Activated T-helper 1 cell treated with Interleukin-2 at 50 U/mL for 16 hours (primary cell): ENCODE results near the gene HNRNPL.
"Not testable (repeated sequence)": the region's sequence is repeated elsewhere in the genome, so short reads cannot be mapped to it uniquely, and the experiment has no call there.

Experiments
- DNase-seq: peaks from one replicate; pipeline ENCODE4 v3.0.0-alpha.2; 2020; ENCODE audit warnings: low read depth

HNRNPL gene

GRCh38 chr19:38829203-38829602 is 20.6 kb downstream of the HNRNPL start:
- not testable (repeated sequence) for DNase-seq

GRCh38 chr19:38826856-38827551 is 22.8 kb downstream of the HNRNPL start:
- DNase-seq: no peak

- not testable (repeated sequence) for DNase-seq
Observed at GRCh38 chr19:38825936-38826335, 23.9 kb downstream of the HNRNPL start.

GRCh38 chr19:38821230-38821825 is 28.5 kb downstream of the HNRNPL start:
- DNase-seq: not testable (repeated sequence)

DNA sequence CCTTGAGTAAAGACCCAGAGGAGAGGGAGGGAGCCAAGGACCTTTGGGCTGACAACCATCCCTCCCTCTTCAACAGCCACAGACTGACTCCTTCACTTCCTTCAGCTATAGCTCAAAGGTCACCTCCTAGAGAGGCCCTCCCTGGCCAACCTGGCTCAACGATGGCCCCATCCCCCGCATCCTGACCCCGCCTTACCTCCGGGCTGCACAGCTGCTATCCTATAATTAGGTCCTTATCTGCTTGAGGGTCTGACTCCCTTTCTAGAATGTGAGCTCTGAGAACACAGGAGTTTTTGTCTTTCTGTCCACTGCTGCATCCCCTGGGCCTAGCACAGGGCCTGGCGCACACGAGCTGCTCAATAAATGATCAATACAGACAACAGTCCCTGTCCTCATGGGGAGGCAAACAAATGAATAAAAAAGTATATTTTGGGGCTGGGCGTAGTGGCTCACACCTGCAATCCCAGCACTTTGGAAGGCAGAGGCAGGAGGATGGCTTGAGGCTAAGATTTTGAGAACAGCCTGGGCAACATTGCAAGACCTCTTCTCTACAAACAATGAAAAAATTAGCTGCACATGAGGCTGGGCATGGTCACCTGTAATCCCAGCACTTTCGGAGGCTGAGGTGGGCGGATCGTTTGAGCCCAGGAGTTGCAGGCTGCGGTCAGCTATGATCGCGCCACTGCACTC is 30.4 kb downstream of the HNRNPL start:
- DNase-seq: no peak

DNA sequence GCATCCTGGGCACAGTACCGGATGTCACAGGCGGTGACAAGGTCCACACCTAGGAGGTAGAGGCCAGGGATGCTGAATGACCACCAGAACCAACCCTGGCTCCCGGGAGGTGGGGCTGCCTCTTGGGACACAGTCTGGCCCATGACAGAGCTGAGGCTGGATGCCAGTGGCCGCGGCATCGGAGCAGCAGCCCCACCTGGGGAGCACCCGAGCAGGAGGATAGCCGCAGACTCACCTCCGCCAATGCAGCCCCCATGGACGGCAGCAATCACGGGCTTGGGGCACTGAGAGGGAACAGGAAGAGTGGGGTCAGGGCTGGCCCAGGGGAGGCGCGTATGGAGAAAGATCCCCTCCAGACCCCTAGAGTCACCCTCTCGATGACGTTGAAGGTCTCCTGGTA is 32.7 kb downstream of the HNRNPL start:
- no peak for DNase-seq

GRCh38 chr19:38816131-38816750 is 33.5 kb downstream of the HNRNPL start:
- DNase-seq: no peak

GRCh38 chr19:38815059-38816001 is 34.5 kb downstream of the HNRNPL start:
- DNase-seq: no peak

GRCh38 chr19:38813932-38814331 is 35.9 kb downstream of the HNRNPL start:
- DNase-seq: not testable (repeated sequence)

DNA sequence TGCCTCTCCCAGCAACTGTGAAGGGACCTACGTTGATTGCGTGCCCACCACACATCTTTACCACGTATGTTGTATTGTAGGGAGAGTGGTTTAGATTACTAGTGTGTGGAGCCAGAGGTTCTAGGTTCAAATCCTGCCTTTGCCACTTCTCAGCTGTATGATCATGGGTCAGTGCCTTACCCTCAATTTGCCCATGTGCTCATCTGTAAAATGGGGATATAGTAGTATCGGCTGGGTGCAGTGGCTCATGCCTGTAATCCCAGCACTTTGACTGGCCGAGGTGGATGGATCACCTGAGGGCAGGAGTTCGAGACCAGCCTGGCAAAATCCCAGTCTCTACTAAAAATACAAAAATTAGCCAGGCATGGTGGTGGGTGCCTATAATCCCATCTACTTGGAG is 36.5 kb downstream of the HNRNPL start:
- no peak for DNase-seq

- DNase-seq: no peak
Observed at GRCh38 chr19:38812841-38813320, 36.9 kb downstream of the HNRNPL start, which contains the start of gene LGALS4. Gene LGALS4, minus strand, starts transcription at chr19:38812945. Its CDS starts 59 bp downstream, at chr19:38812886.

DNA sequence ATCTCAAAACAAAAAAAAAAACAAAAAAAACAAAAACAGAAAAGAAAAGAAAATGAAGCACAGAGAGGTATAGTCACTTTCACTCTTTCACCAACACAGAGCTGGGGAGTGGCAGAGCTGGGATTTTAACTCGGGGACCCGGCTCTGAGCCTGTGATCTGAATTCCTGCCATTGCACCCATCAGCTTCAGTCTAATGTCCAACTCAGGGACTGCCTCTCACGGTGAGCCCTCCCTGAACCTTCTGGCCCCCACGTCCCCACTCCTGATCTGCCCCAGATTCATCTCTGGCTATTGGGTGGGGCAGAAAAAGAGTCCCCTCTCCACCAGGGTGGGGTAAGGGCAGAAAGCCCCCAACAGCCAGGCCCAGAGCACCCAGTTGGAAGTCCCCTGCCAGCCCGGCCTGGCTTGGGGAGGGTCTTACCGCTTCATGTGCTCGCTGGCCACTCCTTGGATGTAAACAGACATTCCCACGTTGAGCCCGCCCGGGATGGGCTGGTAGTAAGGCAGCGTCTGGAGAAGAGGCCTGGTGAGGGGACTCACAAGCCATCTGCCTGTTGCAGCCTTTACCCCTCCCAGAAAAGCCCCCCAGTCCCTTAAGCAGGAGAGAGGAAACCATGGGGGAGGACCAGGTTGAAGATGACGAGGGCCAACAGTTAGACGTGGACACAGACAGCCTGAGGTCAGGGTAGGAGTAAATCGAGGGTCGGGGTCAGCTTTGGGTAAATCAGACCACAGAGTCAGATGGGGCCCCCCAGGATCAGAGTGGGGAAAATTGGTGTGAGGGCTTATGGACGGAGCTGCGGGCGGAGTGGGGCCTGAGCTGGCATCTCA is 37.6 kb downstream of the HNRNPL start:
- no peak for DNase-seq

DNA sequence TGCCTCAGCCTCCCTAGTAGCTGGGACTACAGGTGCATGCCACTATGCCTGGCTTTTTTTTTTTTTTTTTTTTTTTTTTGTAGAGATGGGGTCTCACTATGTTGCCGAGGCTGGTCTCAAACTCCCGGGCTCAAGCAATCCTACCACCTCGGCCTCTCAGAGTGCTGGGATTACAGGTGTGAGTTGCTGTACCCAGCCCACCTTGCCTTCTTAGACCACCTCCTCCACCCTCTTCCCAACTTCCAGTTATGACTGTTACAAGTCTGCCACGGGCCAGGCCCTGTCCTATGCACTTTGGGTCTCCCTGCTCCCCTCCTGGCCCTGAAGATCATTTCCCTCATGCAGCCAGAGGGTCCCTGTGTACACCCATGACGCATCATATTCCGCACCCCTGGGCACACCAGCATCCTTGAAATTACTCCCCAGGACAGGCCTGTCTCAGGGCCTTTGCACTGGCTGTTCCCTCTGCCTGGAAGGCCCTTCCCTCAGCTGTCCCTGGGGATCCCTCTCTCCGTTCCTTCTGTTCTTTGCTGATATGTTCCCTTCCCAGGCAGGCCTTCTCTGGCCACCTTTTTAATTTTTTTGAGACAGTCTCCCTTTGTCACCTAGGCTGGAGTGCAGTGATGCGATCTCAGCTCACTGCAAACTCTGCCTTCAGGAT is 40.1 kb downstream of the HNRNPL start:
- no peak for DNase-seq

DNA sequence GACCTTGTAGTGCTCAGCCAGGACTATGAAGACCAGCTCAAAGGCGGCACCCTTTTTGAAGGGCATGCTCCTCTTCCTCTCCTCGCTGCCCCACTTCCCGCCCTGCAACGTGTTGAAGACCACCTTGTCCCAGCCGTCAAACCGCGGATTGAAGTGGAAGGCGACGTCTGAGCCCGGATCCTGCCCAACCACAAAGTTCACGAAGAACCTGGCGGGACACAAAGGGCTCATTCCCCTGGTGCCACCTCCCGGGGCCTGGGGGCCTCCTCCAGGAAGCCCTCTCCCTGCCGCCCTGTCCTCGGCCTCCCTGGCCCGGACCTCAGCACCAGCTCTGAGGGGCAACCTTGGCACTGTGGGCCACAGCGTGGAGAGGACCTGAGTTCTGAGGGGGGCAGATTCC is 41.0 kb downstream of the HNRNPL start:
- DNase-seq: no peak

GRCh38 chr19:38807374-38808098 is 42.2 kb downstream of the HNRNPL start:
- DNase-seq: not testable (repeated sequence)

DNA sequence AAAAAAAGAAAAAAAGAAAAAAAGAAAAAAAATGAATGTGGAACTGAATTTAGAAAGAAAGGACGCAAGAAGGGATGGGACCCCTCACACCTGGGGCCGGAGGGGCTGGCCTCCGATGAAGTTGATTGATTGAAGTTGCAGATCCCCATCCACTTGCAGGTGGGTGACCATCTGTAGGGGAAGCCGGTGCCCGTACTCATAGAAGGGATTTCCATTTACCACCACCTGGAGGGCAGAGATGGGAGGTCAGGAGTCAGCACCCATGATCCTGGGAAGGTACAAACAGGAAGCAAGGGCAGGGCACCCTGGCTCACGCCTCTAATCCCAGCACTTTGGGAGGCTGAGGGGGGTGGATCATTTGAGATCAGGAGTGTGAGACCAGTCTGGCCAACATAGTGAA is 43.4 kb downstream of the HNRNPL start:
- no peak for DNase-seq

DNA sequence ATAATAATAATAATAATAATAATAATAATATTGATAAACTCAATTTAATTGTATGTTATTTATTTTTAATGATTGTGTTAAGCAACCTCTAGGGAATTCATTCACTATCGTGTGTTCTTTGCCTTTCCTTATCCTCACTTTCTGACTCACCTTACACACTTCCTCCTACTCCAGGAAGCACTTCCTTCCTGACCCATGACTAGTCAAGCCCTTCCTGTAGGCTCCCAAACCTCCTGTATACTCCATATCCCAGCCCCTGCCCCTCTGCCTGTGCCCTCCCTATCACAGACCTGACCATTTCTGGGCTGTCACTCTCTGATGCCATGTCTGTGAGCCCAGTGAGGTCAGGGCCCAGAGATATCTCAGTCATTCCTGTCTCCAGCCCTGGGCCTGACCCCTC is 44.6 kb downstream of the HNRNPL start:
- no peak for DNase-seq

GRCh38 chr19:38803543-38803942 is 46.2 kb downstream of the HNRNPL start:
- no peak for DNase-seq

DNA sequence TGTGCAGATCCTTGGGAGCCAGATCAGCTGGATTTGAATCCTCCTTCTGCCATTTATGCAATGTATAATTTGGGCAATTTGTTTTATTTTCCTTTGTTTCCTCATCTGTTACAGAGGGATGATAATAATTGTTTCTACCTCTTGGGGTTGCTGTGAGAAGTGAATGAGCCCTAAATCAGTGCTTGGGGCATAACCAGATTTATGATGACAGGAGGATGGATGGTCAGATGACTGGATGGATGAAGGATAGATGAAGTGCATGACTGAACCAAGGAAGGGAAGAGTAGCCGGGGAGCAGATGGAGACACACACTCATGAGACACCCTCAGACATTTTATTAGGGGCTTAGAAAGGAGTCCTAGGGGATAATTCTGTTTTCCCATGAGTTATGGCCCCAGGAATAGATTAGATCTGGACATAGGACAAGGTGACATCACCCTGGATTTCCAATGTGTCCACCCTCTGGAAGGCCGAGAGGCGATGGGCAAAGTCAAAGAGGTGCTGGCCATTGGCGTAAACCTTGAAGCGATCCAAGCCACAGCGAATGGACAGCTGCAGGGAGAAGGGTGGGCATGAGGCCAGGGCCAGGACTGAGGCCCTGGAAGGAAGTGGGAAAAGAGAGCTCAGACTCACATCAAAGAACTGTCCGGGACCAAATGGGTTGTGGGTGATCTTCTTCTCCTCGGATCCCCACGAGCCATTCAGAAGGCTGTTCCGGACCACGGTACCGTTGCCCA is 48.3 kb downstream of the HNRNPL start:
- no peak for DNase-seq
